ENCODE results near the gene GASK1A. TPM values are rescaled to one million over a fixed set of nuclear protein-coding genes. Genes with fewer than 3 reads are reported as not detected.

Gene GASK1A
- total RNA-seq, 2 donors from 2014 or later, result 4.0 to 5.3 TPM

GRCh38 chr3:43090238-43090637 is 111.1 kb downstream of the GASK1A start:
- Histone ChIP-seq H3K4me1 (ENCODE audit: control insufficient read depth, insufficient read depth, low read length) (no peaks in the 10 kb centered on the region), H3K36me3 (ENCODE audit: control insufficient read depth, insufficient read depth, low read length) (no peaks in the 10 kb centered on the region), H3K4me3 (ENCODE audit: low read length) (no peak overlapping the region), H3K27ac (ENCODE audit: low read depth, low read length) (no peak overlapping the region), H3K27me3 (ENCODE audit: control insufficient read depth, insufficient read depth, low read length, poor library complexity, severe bottlenecking) (no peaks in the 10 kb centered on the region), H3K9ac (ENCODE audit: extremely low read depth, low read length, poor library complexity, severe bottlenecking) (no peak overlapping the region), H3K9me3 (ENCODE audit: control insufficient read depth, low read length) (no peaks in the 10 kb centered on the region)
- H3K36me3 Mint-ChIP-seq (ENCODE audit: low read depth), result peaks cover 4% of the 10 kb centered on the region
- TF ChIP-seq, protein P1, sequence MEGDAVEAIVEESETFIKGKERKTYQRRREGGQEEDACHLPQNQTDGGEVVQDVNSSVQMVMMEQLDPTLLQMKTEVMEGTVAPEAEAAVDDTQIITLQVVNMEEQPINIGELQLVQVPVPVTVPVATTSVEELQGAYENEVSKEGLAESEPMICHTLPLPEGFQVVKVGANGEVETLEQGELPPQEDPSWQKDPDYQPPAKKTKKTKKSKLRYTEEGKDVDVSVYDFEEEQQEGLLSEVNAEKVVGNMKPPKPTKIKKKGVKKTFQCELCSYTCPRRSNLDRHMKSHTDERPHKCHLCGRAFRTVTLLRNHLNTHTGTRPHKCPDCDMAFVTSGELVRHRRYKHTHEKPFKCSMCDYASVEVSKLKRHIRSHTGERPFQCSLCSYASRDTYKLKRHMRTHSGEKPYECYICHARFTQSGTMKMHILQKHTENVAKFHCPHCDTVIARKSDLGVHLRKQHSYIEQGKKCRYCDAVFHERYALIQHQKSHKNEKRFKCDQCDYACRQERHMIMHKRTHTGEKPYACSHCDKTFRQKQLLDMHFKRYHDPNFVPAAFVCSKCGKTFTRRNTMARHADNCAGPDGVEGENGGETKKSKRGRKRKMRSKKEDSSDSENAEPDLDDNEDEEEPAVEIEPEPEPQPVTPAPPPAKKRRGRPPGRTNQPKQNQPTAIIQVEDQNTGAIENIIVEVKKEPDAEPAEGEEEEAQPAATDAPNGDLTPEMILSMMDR (conservative IDR thresholded peaks at IDR 0.05), result no peak
- 83 to 100% methylated on average over 1 to 3 of the region's 3 CpGs for WGBS, 2 experiments (ENCODE audit: insufficient coverage in 1 of 2, insufficient read length in 1 of 2)
- H3K27ac Mint-ChIP-seq, result no peak overlapping the region
- no peaks in the 10 kb centered on the region for H3K4me1 Mint-ChIP-seq
- no peaks in the 10 kb centered on the region for H3K9me3 Mint-ChIP-seq
- no peaks in the 10 kb centered on the region for H3K27me3 Mint-ChIP-seq (ENCODE audit: insufficient read depth)
- H3K4me3 Mint-ChIP-seq, result no peak overlapping the region
- DNase-seq, result no peak

DNA sequence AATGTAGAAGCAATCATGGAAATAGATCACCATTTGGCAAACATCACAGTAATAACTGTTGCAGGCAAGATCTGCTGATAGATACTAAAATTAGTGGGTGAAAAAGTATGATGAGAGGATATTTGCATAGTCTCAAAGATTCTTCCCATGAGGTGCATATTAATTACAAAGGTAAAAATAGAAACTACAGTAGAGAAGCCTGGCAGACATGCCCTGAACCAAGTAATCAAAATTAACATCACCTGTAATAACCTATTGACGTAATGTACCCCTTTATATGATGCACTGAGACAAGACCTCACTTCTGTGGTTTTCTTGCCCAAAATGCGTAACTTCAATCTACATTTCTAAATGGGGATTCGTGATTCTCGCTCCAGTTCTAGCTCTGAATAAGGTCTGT is 112.4 kb downstream of the GASK1A start:
- no peaks in the 10 kb centered on the region for H3K36me3 Mint-ChIP-seq (ENCODE audit: low read depth)
- DNase-seq, result no peak

GRCh38 chr3:43093006-43093405 is 113.9 kb downstream of the GASK1A start:
- DNase-seq, result no peak
- TF ChIP-seq, protein P1 (conservative IDR thresholded peaks at IDR 0.05), result no peak
- H3K27me3 ChIP-seq (ENCODE audit: control insufficient read depth, insufficient read depth, low read length, poor library complexity, severe bottlenecking), result no peaks in the 10 kb centered on the region
- H3K27ac ChIP-seq (ENCODE audit: low read depth, low read length), result no peak overlapping the region
- H3K4me1 ChIP-seq (ENCODE audit: control insufficient read depth, insufficient read depth, low read length), result peaks cover 6% of the 10 kb centered on the region
- no peaks in the 10 kb centered on the region for H3K9me3 Mint-ChIP-seq
- no peaks in the 10 kb centered on the region for H3K36me3 ChIP-seq (ENCODE audit: control insufficient read depth, insufficient read depth, low read length)
- H3K9me3 ChIP-seq (ENCODE audit: control insufficient read depth, low read length), result no peaks in the 10 kb centered on the region
- H3K27ac Mint-ChIP-seq, result no peak overlapping the region
- no peak overlapping the region for H3K4me3 ChIP-seq (ENCODE audit: low read length)
- H3K27me3 Mint-ChIP-seq (ENCODE audit: insufficient read depth), result no peaks in the 10 kb centered on the region
- no peaks in the 10 kb centered on the region for H3K36me3 Mint-ChIP-seq (ENCODE audit: low read depth)
- H3K4me3 Mint-ChIP-seq, result no peak overlapping the region
- 70% methylated on average over 1 of the region's 1 CpG; no CpG with 5 or more reads in 1 of the 2 experiments for WGBS, 2 experiments (ENCODE audit: insufficient coverage in 1 of 2, insufficient read length in 1 of 2)
- peaks cover 15% of the 10 kb centered on the region for H3K4me1 Mint-ChIP-seq
- H3K9ac ChIP-seq (ENCODE audit: extremely low read depth, low read length, poor library complexity, severe bottlenecking), result no peak overlapping the region

More for the DNA sequence above, 112.4 kb downstream of the GASK1A start:
- H3K9me3 ChIP-seq (ENCODE audit: control insufficient read depth, low read length), result no peaks in the 10 kb centered on the region
- H3K4me1 ChIP-seq (ENCODE audit: control insufficient read depth, insufficient read depth, low read length), result peaks cover 2% of the 10 kb centered on the region
- WGBS, 2 experiments (ENCODE audit: insufficient coverage in 1 of 2, insufficient read length in 1 of 2), result 94 to 100% methylated on average over 2 to 4 of the region's 4 CpGs
- no peaks in the 10 kb centered on the region for H3K27me3 ChIP-seq (ENCODE audit: control insufficient read depth, insufficient read depth, low read length, poor library complexity, severe bottlenecking)
- H3K4me3 ChIP-seq (ENCODE audit: low read length), result no peak overlapping the region
- Mint-ChIP-seq H3K9me3 (no peaks in the 10 kb centered on the region), H3K4me1 (peaks cover 4% of the 10 kb centered on the region), H3K4me3 (no peak overlapping the region), H3K27ac (no peak overlapping the region), H3K27me3 (ENCODE audit: insufficient read depth) (no peaks in the 10 kb centered on the region)
- no peak overlapping the region for H3K9ac ChIP-seq (ENCODE audit: extremely low read depth, low read length, poor library complexity, severe bottlenecking)
- no peak overlapping the region for H3K27ac ChIP-seq (ENCODE audit: low read depth, low read length)
- TF ChIP-seq, protein P1 (conservative IDR thresholded peaks at IDR 0.05), result no peak
- H3K36me3 ChIP-seq (ENCODE audit: control insufficient read depth, insufficient read depth, low read length), result no peaks in the 10 kb centered on the region

Measured in endodermal cell (in vitro differentiated cells).